Measurements from ENCODE around the gene USP16. TPM values are rescaled to one million over a fixed set of nuclear protein-coding genes. Genes with fewer than 3 reads are reported as not detected.

USP16 gene
- total RNA-seq, 2 experiments from 2014 or later = 36.0 to 39.9 TPM

DNA sequence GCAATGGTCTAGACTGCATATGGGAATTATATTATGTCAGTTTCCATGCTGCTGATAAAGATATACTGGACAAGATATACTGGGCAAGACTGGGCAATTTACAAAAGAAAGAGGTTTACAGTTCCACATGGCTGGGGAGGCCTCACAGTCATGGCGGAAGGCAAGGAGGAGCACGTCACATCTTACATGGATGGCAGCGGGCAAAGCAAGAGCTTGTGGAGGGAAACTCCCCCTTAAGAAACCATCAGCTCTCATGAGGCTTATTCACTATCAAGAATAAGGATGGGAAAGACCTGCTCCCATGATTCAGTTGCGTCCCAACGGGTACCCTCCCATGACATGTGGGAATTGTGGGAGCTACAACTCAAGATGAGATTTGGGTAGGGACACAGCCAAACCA is 27.8 kb downstream of the USP16 start:
- H3K4me3 Mint-ChIP-seq = no peak overlapping the region

DNA sequence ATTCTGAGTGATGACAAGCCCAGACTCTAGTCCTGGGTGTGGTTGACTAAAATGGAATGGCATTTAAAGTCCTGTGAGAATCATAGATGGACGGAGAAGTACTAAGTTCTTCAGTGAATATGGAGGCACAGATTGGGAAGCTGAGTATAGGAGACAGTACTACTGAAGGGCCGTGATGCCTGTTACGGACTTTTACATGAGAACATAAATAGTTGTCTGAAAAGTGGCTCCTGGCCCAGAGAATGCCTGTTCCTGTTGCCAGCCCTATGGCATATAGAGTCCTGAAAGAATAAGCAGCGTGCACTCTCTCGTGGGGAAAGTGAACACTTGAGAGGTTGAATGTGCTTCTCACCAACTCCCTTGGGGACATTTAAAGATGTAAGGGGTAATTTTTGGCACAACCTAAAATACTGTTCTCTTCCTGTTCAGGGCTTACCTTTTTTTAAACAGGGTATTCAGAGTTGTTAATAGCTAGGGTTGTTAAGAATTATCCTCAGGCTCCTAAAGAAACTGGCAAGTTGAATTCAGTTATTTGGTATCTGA is 28.6 kb downstream of the USP16 start:
- Mint-ChIP-seq H3K4me3 (no peak overlapping the region), H3K27ac (no peak overlapping the region), H3K27me3 (no peaks in the 10 kb centered on the region), H3K4me1 (no peaks in the 10 kb centered on the region), H3K36me3 (ENCODE audit: low read depth) (peaks cover 36% of the 10 kb centered on the region), H3K9me3 (no peaks in the 10 kb centered on the region)
- ChIA-PET POLR2A (interaction anchor here (0.5 kb wide), 1 partner anchor 20 kb away, joined by 10 read pairs; the partner anchor contains the start of gene CCT8), CTCF (interaction anchor here (1.2 to 1.5 kb wide), 2 partner anchors 11 to 18 kb away, joined by 3 read pairs; no protein-coding TSS in a partner anchor)
- DNase-seq = no peak

More for the DNA sequence above, 27.8 kb downstream of the USP16 start:
- Mint-ChIP-seq H3K27ac (no peak overlapping the region), H3K27me3 (no peaks in the 10 kb centered on the region), H3K9me3 (no peaks in the 10 kb centered on the region), H3K36me3 (ENCODE audit: low read depth) (peaks cover 37% of the 10 kb centered on the region), H3K4me1 (no peaks in the 10 kb centered on the region)
- DNase-seq = no peak
- POLR2A ChIA-PET = no interaction called here
- CTCF ChIA-PET = interaction anchor here (1.2 to 1.5 kb wide), 2 partner anchors 12 to 19 kb away, joined by 3 read pairs; no protein-coding TSS in a partner anchor

DNA sequence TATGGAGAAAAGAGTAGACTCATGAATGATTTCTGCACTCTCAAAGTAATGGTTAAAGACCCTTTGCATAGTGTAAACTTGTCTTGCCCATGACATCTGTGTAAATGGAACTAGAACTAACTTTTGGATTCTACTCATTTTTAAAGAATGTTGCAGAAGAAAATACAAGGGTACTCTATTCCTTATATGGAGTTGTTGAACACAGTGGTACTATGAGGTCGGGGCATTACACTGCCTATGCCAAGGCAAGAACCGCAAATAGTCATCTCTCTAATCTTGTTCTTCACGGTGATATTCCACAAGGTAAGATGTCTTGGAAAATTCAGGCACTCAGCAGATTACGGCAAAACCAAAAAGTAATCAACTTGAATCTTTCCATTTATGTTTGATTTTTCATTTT is 29.2 kb downstream of the USP16 start:
- Mint-ChIP-seq H3K9me3 (no peaks in the 10 kb centered on the region), H3K4me1 (no peaks in the 10 kb centered on the region), H3K27ac (no peak overlapping the region), H3K27me3 (no peaks in the 10 kb centered on the region), H3K4me3 (no peak overlapping the region), H3K36me3 (ENCODE audit: low read depth) (peaks cover 34% of the 10 kb centered on the region)
- POLR2A ChIA-PET = no interaction called here
- no peak for DNase-seq
- CTCF ChIA-PET = interaction anchor here (1.5 kb wide), 1 partner anchor 10 kb away, joined by 3 read pairs; no protein-coding TSS in a partner anchor

DNA sequence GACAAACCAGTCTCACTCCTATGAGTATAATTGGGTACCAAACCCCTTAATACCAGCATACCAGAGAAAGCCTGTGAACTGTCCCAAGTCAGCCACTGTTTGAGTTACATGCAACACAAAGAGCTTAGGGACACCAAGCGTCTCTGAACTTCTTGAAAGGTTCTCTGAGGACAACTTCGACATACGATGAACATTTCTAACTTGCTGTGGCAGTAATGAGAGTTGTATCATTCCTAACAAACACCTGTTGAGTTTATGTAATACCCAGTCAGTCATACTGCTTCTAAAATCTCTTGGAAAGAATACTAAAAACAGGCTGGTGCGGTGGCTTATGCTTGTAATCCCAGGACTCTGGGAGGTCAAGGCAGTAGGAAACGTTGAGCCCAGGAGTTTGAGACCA is 30.6 kb downstream of the USP16 start:
- peaks cover 30% of the 10 kb centered on the region for H3K36me3 Mint-ChIP-seq (ENCODE audit: low read depth)
- CTCF ChIA-PET = no interaction called here
- H3K4me1 Mint-ChIP-seq = no peaks in the 10 kb centered on the region
- no peaks in the 10 kb centered on the region for H3K27me3 Mint-ChIP-seq
- POLR2A ChIA-PET = interaction anchor here (0.5 to 0.6 kb wide), 2 partner anchors 8 to 17 kb away, joined by 4 to 10 read pairs; no protein-coding TSS in a partner anchor
- H3K9me3 Mint-ChIP-seq = no peaks in the 10 kb centered on the region
- H3K4me3 Mint-ChIP-seq = no peak overlapping the region
- no peak for DNase-seq
- H3K27ac Mint-ChIP-seq = no peak overlapping the region

DNA sequence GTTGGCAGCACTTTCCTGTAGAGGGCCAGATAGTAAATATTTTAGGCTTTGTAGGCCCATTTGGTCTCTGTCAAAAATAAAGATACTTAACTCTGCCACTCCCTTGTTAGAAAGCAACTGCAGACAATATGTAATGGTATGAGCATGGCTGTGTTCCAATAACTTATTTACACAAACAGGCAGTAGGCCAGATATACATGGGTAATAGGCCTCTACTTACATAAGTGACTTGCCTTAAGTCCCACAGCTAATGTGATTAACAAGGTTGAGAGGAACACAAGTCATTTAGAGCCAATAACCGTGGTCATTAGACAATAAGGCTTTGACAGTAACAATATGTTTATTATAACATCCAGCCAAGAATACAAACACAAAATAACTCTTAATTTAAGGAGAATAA is 31.5 kb downstream of the USP16 start:
- no peak overlapping the region for H3K27ac Mint-ChIP-seq
- H3K36me3 Mint-ChIP-seq (ENCODE audit: low read depth) = peaks cover 36% of the 10 kb centered on the region
- H3K4me1 Mint-ChIP-seq = no peaks in the 10 kb centered on the region
- no peaks in the 10 kb centered on the region for H3K27me3 Mint-ChIP-seq
- CTCF ChIA-PET = no interaction called here
- DNase-seq = no peak
- H3K9me3 Mint-ChIP-seq = no peaks in the 10 kb centered on the region
- H3K4me3 Mint-ChIP-seq = no peak overlapping the region
- POLR2A ChIA-PET = no interaction called here

DNA sequence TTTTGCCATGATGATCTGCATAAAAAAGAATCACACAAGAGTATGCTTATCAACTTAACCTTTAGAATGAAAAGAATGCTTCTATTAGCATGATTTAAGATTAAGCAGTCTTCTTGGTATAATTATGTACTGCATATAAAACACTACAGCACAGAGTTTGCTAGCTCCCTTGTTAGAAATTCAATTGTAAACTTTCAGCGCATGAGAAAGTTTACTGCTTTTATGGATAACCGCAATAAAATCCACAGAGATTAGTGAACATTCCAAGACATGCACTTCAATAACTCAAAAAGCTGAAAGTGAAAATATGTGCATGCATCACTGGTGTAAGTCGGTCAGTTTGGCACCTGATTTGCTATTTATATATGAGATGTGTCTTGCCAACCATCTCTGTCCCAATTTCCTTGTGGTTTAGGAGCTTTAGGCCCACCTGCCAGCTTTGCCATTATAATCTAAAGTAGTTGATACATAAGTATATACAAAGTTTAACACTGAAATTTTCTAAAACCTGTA is 32.1 kb downstream of the USP16 start:
- H3K27me3 Mint-ChIP-seq = no peaks in the 10 kb centered on the region
- POLR2A ChIA-PET = no interaction called here
- CTCF ChIA-PET = interaction anchor here (0.6 kb wide), 2 partner anchors 23 to 27 kb away, joined by 3 to 4 read pairs; no protein-coding TSS in a partner anchor

DNA sequence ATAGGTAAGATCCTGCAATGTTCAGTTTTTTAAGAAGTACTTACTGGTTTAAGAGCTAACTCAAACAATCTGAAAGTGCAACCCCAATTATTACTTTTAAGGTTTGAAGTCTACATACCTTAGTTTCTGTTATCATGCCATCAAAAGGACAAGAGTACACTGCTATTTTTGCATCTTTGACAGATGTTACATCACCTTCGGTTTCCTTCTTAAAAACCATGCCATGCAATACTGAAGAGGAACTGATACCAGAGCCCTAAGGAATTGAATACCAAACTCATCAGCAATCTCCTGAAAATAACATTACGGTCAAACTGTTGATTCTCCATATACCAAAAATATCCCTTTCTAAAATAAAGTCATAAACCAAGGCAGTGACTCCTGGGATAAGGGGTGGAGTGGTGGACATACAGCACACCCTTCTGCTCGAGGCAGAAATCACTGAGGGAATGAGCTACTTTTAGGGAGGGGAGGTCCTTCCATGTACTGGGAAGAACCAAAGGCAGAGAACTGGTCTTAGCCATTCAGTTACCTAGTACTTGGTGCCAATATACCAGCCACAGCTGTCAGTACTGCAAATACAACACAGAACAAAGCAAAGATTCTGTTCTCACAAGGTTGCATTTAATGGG is 40.5 kb downstream of the USP16 start:
- CTCF ChIA-PET = interaction anchor here (1.0 to 1.7 kb wide), 3 partner anchors 9 to 25 kb away, joined by 3 to 4 read pairs (median 3); partner anchors contain the start of gene CCT8
- DNase-seq = no peak
- no peaks in the 10 kb centered on the region for H3K9me3 Mint-ChIP-seq
- H3K4me3 Mint-ChIP-seq = no peak overlapping the region
- no peaks in the 10 kb centered on the region for H3K27me3 Mint-ChIP-seq
- peaks cover 76% of the 10 kb centered on the region for H3K36me3 Mint-ChIP-seq (ENCODE audit: low read depth)
- POLR2A ChIA-PET = no interaction called here
- peaks cover 13% of the 10 kb centered on the region for H3K4me1 Mint-ChIP-seq
- no peak overlapping the region for H3K27ac Mint-ChIP-seq

More for the DNA sequence above, 32.1 kb downstream of the USP16 start:
- Mint-ChIP-seq H3K36me3 (ENCODE audit: low read depth) (peaks cover 42% of the 10 kb centered on the region), H3K27ac (no peak overlapping the region), H3K4me3 (no peak overlapping the region), H3K4me1 (no peaks in the 10 kb centered on the region), H3K9me3 (no peaks in the 10 kb centered on the region)
- no peak for DNase-seq

DNA sequence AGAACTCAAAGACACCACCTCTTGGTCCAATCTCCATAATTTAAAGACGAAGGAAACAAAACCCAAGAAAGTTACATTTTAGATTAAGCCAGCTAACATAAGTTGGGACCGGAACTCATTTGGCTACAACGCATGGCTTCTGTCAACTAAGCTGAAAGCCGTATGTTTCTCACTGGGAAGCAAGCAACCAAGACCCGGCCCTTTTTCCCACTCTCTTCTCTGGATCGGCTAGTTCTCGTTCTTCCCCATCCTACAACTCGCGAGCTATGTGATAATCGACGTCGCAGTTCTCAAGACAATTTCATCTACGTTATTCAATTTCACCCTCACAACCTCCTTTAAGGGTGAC is 48.4 kb downstream of the USP16 start:
- no peak for DNase-seq
- POLR2A ChIA-PET = interaction anchor here (0.9 to 1.2 kb wide), 2 partner anchors 70 to 80 kb away, joined by 3 to 5 read pairs; partner anchors contain the start of gene LTN1
- Mint-ChIP-seq H3K27ac (peak overlapping the region; percentile 99), H3K27me3 (no peaks in the 10 kb centered on the region), H3K4me1 (peaks cover 51% of the 10 kb centered on the region), H3K9me3 (peaks cover 8% of the 10 kb centered on the region), H3K4me3 (peak overlapping the region; percentile 99), H3K36me3 (ENCODE audit: low read depth) (peaks cover 32% of the 10 kb centered on the region)
- CTCF ChIA-PET = interaction anchor here (1.2 to 2.0 kb wide), 3 partner anchors 10 to 48 kb away, joined by 3 to 6 read pairs (median 4); partner anchors contain the start of gene USP16

DNA sequence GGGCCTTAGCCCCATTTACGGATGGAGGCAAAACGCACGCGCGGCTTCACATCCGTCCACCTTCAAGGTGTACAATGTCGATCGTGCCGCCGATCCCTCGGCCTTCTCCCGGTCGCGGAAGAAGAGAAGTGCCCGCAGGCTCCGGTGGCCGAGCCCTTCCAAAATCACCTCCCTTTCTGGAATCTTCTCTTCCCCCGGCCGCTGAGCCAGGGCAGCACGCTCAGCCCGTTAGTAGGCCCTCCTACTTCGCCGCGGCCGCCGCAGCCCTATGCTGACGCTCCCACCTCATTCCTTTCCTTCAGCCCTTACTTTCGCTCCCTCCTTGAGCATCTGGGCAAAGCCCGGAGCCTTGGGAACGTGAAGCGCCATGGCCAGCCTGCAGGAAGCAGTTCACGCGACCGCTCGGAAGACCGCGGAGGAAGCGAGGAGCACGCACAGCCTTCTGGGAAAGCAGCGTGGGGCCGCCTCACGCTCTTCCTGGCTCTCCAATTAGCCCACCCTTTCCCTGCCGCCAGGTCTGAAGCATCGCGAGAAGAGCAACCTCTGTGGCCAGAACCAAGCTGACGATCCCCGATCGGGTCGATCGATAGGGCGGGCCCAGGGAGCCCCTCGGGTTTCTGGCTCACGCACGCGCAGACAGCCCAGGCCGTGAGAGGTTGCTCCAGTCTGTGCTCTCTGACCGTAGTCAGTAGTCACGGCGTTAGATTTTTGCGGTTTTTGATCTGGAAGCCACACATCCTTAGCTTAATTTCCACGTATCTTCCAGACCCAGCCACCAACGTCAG is 48.9 kb downstream of the USP16 start, which contains the start of gene CCT8:
Gene CCT8, minus strand, starts transcription at position 427 of the 785 bp plus-strand sequence. Its CDS starts 58 bp downstream, at position 369.
- H3K27me3 Mint-ChIP-seq = no peaks in the 10 kb centered on the region
- peaks cover 8% of the 10 kb centered on the region for H3K9me3 Mint-ChIP-seq
- H3K36me3 Mint-ChIP-seq (ENCODE audit: low read depth) = peaks cover 29% of the 10 kb centered on the region
- DNase-seq = peak; percentile 100
- H3K4me1 Mint-ChIP-seq = peaks cover 50% of the 10 kb centered on the region
- POLR2A ChIA-PET = interaction anchor here (0.6 to 1.2 kb wide), 5 partner anchors 14 to 376 kb away, joined by 3 to 10 read pairs (median 5); no protein-coding TSS in a partner anchor
- H3K27ac Mint-ChIP-seq = peak within 1 kb of the TSS; percentile 99
- CTCF ChIA-PET = interaction anchor here (0.5 to 2.0 kb wide), 7 partner anchors 9 to 227 kb away, joined by 3 to 6 read pairs (median 3); partner anchors contain the start of gene USP16
- H3K4me3 Mint-ChIP-seq = peak within 1 kb of the TSS; percentile 99

DNA sequence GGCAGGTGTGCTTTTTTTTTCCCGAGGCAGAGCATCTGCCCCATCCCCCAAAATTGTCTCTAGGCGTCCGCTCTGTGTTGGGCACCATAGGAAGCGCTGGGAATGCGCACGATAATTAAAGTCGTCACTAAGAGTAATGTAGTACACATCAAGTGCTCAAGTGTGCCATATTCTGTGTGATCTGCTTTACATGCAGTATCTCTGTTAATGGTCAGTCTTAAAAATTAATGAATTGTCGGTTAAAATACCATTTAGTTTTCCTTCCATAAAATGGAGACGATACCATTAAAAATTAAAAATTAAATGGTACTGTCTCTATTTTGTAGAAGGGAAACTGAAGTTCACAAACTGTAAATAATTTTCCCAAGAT is 49.5 kb downstream of the USP16 start:
- peak overlapping the region; percentile 99 for H3K27ac Mint-ChIP-seq
- peaks cover 8% of the 10 kb centered on the region for H3K9me3 Mint-ChIP-seq
- peaks cover 56% of the 10 kb centered on the region for H3K4me1 Mint-ChIP-seq
- ChIA-PET POLR2A (interaction anchor here (0.6 to 0.7 kb wide), 4 partner anchors 13 to 375 kb away, joined by 3 to 10 read pairs (median 4); no protein-coding TSS in a partner anchor), CTCF (interaction anchor here (0.5 to 1.6 kb wide), 6 partner anchors 9 to 226 kb away, joined by 3 to 6 read pairs (median 3); partner anchors contain the start of gene USP16)
- H3K27me3 Mint-ChIP-seq = no peaks in the 10 kb centered on the region
- H3K36me3 Mint-ChIP-seq (ENCODE audit: low read depth) = peaks cover 25% of the 10 kb centered on the region
- peak overlapping the region; percentile 99 for H3K4me3 Mint-ChIP-seq
- DNase-seq = no peak

DNA sequence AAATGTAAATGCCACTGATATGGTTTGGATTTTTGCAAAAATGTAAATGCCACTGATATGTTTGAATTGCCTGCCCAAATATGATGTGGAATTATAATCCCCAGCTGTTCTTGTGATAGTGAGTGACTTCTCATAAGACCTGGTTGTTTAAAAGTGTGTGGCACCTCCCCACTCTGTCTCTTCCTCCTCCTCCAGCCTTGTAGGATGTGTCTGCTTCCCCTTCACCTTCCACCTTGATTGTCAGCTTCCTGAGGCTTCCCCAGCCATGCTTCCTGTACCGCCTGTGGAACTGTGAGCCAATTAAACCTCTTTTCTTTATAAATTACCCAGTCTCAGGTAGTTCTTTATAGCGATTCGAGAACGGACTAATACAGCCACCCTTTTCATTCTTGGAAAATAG is 50.3 kb downstream of the USP16 start:
- POLR2A ChIA-PET = no interaction called here
- Mint-ChIP-seq H3K36me3 (ENCODE audit: low read depth) (peaks cover 21% of the 10 kb centered on the region), H3K27me3 (no peaks in the 10 kb centered on the region), H3K4me3 (peak overlapping the region; percentile 36), H3K4me1 (peaks cover 60% of the 10 kb centered on the region), H3K27ac (peak overlapping the region; percentile 79), H3K9me3 (peaks cover 8% of the 10 kb centered on the region)
- CTCF ChIA-PET = interaction anchor here (0.6 kb wide), 2 partner anchors 71 to 401 kb away, joined by 3 read pairs; no protein-coding TSS in a partner anchor
- no peak for DNase-seq

DNA sequence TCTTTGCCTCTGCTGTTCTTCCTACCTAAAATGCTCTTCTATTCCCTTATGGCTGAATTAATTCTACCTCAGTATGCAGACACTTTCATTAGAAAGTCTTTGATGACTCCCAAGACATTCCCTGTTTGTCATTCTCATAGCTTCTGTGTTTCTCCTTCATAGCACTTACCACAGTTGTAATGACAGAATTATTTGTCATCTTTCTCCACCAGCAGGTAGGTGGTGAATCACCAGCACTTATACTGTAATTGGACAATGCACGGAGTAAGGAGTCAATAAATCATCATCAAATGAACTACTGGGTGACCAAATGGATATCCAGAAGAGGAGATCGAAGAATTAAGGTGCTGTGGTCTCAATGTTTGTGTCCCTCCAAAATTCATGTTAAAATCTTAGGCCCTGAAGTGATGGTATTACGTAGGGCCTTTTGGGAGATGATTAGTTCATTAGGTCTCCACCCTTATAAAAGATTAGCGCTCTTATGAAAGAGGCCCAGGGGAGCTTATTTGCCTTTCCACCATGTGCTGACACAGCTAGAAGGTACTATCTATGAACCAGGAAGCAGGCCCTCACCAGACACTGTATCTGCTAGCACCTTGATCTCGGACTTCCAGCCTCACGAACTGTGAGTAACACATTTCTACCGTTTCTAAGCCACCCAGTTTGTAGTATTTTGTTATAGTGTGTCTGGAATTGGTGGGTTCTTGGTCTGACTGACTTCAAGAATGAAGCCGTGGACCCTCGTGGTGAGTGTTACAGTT is 51.4 kb downstream of the USP16 start:
- Mint-ChIP-seq H3K36me3 (ENCODE audit: low read depth) (peaks cover 22% of the 10 kb centered on the region), H3K4me1 (peaks cover 66% of the 10 kb centered on the region), H3K4me3 (no peak overlapping the region), H3K27me3 (no peaks in the 10 kb centered on the region), H3K9me3 (peaks cover 8% of the 10 kb centered on the region), H3K27ac (peak overlapping the region; percentile 94)
- no peak for DNase-seq
- CTCF ChIA-PET = interaction anchor here (0.9 to 1.4 kb wide), 2 partner anchors 121 to 315 kb away, joined by 3 to 4 read pairs; no protein-coding TSS in a partner anchor
- POLR2A ChIA-PET = no interaction called here

Data from activated CD4-positive, alpha-beta T cell treated with anti-CD3 and anti-CD28 coated beads, Interleukin-2, amount 10 ng/mL, durations not matched to agents 7 days and 5 days (primary cell).